ENCODE measurements around the gene ATG2A.

ATG2A gene

DNA sequence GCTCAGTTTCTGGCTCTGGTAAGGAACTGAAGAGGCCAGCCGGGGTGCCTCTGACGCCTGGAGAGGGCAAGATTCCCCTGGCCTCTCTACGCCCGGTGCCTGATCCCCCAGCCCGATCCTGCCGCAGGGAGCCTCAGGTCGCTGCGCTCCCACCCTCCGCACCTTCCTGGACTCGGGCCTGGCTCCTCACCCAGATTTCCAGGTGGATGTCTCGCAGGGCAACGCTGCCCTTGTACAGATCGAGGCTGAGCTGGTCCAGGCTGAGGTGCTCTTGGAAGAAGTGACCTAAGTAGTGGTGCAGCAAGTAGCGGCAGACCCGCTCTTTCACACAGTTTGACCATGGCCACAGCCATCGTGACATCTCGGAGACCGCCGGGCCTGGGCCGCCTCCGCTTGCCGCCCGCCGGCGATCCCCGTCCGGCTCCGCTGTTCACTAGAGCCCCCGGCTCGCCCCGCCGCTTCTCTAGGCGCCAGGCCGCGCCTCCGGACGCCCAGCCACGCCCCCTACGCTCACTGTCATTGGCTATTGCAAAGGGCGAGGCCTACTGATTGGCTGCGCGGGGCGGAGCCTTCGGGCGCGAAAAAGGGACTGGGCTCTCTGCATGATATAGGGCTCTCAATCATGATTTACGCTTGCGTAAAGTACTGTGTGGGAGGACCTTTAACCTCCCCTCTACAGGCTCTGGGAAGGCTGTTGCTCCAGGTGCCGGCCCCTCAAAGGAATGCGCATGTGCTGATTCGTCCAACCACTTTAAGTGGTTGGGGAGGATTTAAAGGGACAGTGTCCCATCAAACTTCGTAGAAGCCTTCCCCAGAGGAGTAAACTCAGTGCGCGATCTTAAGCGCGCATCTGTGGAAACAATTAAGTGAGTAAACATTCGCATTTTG lies at the start of gene ATG2A:
Gene ATG2A, minus strand, starts transcription at position 435 of the 888 bp plus-strand sequence. Its CDS starts 74 bp downstream, at position 361.
- Histone ChIP-seq H3K9ac (ENCODE audit: low read length) (peak within 1 kb of the TSS; percentile 97), H3K27me3 (replicated peaks; ENCODE audit: control insufficient read depth, insufficient read depth, low read length) (no peaks in the 10 kb centered on the region), H3K4me3 (ENCODE audit: low read length) (peak within 1 kb of the TSS; percentile 95), H3K4me1 (ENCODE audit: control insufficient read depth, insufficient read depth, low read length) (peaks cover 19% of the 10 kb centered on the region), H3K9me3 (ENCODE audit: control insufficient read depth, low read length) (no peaks in the 10 kb centered on the region), H3K36me3 (ENCODE audit: control insufficient read depth, insufficient read depth, low read length, severe bottlenecking) (peaks cover 21% of the 10 kb centered on the region)
- peak; percentile 99 for DNase-seq (ENCODE audit: low read depth)

DNA sequence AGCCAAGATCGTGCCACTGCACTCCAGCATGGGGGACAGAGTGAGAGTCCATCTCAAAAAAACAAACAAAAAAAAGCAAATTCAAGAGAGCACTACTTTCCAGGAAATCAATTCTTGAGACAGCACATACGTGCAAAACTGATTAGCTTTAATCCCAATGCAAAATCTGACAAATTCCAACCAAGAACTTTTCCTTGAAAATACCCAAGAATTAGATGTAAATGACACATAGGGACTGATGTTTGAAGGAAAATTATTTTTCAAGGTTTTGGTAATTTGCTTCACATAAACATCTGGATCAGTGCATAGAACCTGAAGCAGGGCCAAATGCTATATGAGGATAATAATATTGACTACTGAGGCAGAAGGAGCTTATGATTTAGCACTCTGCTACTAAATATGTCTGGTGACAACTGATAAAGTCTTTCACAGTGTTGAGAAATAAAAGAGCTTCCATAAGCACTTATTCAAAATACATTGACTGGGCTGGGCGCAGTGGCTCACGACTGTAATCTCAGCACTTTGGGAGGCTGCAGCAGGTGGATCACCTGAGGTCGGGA lies 46.1 kb upstream of the ATG2A start:
- Histone ChIP-seq H3K4me1 (ENCODE audit: control insufficient read depth, insufficient read depth, low read length) (no peaks in the 10 kb centered on the region), H3K4me3 (ENCODE audit: low read length) (no peak overlapping the region), H3K9ac (ENCODE audit: low read length) (no peak overlapping the region), H3K27me3 (replicated peaks; ENCODE audit: control insufficient read depth, insufficient read depth, low read length) (no peaks in the 10 kb centered on the region), H3K9me3 (ENCODE audit: control insufficient read depth, low read length) (no peaks in the 10 kb centered on the region), H3K36me3 (ENCODE audit: control insufficient read depth, insufficient read depth, low read length, severe bottlenecking) (no peaks in the 10 kb centered on the region)
- DNase-seq (ENCODE audit: low read depth): no peak

DNA sequence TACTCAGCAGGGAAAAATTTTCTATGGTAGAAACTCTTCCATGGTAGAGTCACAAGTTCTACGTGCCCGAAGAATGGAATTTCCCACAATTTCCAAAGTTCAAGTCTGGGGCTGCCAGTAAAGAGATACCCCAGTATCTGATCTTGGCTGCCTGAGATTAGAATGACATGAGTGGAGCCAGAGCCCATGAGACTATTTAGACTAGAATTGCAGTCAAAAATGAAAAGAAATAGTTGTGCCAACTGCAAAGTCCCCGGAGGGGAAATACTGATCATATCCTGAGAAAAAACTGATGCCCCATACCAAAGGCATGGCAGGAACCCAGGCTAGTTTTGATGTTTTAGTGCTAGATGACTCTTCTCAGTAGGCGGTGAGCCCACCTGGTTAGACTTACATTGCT lies 43.7 kb upstream of the ATG2A start:
- DNase-seq (ENCODE audit: low read depth): peak; percentile 24
- H3K27me3 ChIP-seq (replicated peaks; ENCODE audit: control insufficient read depth, insufficient read depth, low read length): no peaks in the 10 kb centered on the region
- H3K9ac ChIP-seq (ENCODE audit: low read length): no peak overlapping the region
- no peaks in the 10 kb centered on the region for H3K36me3 ChIP-seq (ENCODE audit: control insufficient read depth, insufficient read depth, low read length, severe bottlenecking)
- H3K4me1 ChIP-seq (ENCODE audit: control insufficient read depth, insufficient read depth, low read length): no peaks in the 10 kb centered on the region
- no peak overlapping the region for H3K4me3 ChIP-seq (ENCODE audit: low read length)
- H3K9me3 ChIP-seq (ENCODE audit: control insufficient read depth, low read length): no peaks in the 10 kb centered on the region

DNA sequence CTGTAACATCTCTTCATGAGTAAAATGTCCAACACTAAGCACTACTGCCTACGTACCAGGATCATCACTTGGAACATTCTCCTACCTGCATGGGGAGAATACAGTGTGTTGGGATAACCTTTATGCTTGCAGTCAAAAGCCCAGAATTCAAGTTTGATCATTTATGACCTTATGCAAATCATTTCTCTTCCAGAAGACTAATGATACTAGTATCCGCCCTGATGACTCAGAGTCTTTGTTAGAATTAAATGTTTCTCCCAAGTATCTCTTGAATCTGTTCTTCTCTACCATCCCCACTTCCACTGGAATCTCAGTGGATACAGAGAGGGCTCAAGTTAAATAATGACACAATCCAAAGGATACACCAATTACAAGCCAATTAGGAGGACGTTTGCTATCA lies 42.5 kb upstream of the ATG2A start:
- Histone ChIP-seq H3K9me3 (ENCODE audit: control insufficient read depth, low read length) (no peaks in the 10 kb centered on the region), H3K4me3 (ENCODE audit: low read length) (no peak overlapping the region), H3K27me3 (replicated peaks; ENCODE audit: control insufficient read depth, insufficient read depth, low read length) (peaks cover 5% of the 10 kb centered on the region), H3K9ac (ENCODE audit: low read length) (no peak overlapping the region), H3K36me3 (ENCODE audit: control insufficient read depth, insufficient read depth, low read length, severe bottlenecking) (no peaks in the 10 kb centered on the region), H3K4me1 (ENCODE audit: control insufficient read depth, insufficient read depth, low read length) (no peaks in the 10 kb centered on the region)
- DNase-seq (ENCODE audit: low read depth): no peak

DNA sequence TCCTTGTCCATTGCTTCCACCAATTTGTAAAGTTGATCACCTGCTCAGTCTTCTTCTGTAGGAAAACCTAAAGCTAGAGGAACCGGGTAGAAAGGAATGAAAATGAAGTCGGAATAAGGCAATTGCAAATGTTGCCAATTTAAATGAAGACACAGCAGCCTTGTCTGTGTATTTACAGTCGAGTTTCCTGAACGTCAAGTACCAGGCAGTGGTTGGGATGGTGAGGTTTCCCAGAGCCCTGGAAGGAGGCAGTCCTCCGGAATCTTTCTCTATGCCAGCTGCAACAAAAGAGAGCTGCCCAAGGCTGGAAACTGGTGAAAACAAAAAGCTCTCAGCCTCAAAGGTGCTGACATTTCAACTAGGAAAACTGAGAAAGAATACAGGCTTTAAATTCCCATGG lies 37.2 kb upstream of the ATG2A start:
- no peak for DNase-seq (ENCODE audit: low read depth)
- H3K9ac ChIP-seq (ENCODE audit: low read length): no peak overlapping the region
- no peak overlapping the region for H3K4me3 ChIP-seq (ENCODE audit: low read length)
- peaks cover 23% of the 10 kb centered on the region for H3K27me3 ChIP-seq (replicated peaks; ENCODE audit: control insufficient read depth, insufficient read depth, low read length)
- no peaks in the 10 kb centered on the region for H3K9me3 ChIP-seq (ENCODE audit: control insufficient read depth, low read length)
- no peaks in the 10 kb centered on the region for H3K36me3 ChIP-seq (ENCODE audit: control insufficient read depth, insufficient read depth, low read length, severe bottlenecking)
- no peaks in the 10 kb centered on the region for H3K4me1 ChIP-seq (ENCODE audit: control insufficient read depth, insufficient read depth, low read length)

DNA sequence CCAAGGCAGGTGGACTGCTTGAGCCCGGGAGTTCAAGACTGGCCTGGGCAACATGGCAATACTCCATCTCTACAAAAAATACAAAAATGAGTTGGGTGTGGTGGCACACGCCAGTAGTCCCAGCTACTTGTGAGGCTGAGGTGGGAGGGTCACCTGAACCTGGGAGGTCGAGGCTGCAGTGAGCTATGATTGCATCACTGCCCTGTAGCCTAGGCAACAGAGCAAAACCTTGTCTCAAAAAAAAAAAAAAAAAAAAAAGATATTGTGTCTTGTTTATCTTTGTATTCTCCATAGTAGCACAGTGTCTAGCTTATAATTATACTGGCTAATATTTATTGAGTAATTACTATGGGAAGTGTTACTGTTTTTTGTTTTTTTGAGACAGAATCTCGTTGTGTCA lies 34.5 kb upstream of the ATG2A start:
- no peaks in the 10 kb centered on the region for H3K4me1 ChIP-seq (ENCODE audit: control insufficient read depth, insufficient read depth, low read length)
- DNase-seq (ENCODE audit: low read depth): no peak
- no peaks in the 10 kb centered on the region for H3K36me3 ChIP-seq (ENCODE audit: control insufficient read depth, insufficient read depth, low read length, severe bottlenecking)
- H3K9ac ChIP-seq (ENCODE audit: low read length): no peak overlapping the region
- no peaks in the 10 kb centered on the region for H3K9me3 ChIP-seq (ENCODE audit: control insufficient read depth, low read length)
- H3K4me3 ChIP-seq (ENCODE audit: low read length): no peak overlapping the region
- H3K27me3 ChIP-seq (replicated peaks; ENCODE audit: control insufficient read depth, insufficient read depth, low read length): peaks cover 23% of the 10 kb centered on the region

DNA sequence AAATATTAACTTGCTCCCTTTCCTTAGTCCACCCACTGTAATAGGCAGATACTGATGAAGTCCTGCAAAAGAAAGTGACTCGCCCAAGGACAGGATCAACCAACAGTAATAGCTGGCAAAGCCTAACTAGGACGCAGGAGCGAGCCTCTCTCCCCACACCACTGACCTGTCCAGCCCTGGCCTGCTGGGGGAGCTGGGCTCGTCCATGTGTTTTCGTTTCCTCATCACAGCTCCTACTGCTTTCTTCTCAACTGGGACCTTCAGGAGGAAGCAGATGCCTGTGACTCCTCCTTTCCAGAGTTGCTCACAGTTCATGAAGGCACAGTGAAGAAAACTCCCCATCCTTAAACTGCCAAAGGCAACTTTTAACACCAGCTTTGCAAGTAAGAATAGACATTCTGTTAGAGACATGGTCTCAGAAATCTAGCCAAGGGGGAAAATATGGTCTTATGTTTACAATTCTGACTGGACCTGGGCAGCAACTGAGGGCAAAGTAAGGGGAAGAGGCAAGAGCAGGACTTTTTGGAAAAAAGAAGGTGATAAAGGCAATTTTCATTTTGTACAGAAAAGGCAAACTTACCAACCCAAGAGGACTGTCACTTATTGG lies 30.3 kb upstream of the ATG2A start:
- peaks cover 9% of the 10 kb centered on the region for H3K27me3 ChIP-seq (replicated peaks; ENCODE audit: control insufficient read depth, insufficient read depth, low read length)
- H3K36me3 ChIP-seq (ENCODE audit: control insufficient read depth, insufficient read depth, low read length, severe bottlenecking): no peaks in the 10 kb centered on the region
- no peak overlapping the region for H3K9ac ChIP-seq (ENCODE audit: low read length)
- no peaks in the 10 kb centered on the region for H3K9me3 ChIP-seq (ENCODE audit: control insufficient read depth, low read length)
- H3K4me1 ChIP-seq (ENCODE audit: control insufficient read depth, insufficient read depth, low read length): no peaks in the 10 kb centered on the region
- no peak overlapping the region for H3K4me3 ChIP-seq (ENCODE audit: low read length)
- DNase-seq (ENCODE audit: low read depth): no peak

DNA sequence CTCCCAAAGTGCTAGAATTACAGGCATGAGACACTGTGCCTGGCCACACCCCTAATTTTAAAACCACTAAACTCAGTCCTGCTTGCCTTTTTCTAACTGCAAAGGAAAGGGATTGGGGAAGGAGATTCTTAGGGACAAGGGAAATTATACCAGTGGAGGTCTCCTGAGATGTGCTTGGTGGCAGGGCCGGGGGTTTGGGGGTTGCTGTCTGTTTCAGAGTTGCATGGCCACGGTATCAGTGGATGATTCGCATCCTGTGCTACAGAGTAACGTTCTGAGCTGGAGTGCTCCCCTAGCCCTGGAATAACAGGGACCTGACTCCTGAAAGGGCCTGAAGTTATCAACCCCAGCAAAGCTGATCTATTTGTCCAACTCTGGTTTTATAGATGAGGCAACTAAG lies 19.5 kb upstream of the ATG2A start:
- DNase-seq (ENCODE audit: low read depth): no peak
- Histone ChIP-seq H3K4me3 (ENCODE audit: low read length) (no peak overlapping the region), H3K9ac (ENCODE audit: low read length) (no peak overlapping the region), H3K27me3 (replicated peaks; ENCODE audit: control insufficient read depth, insufficient read depth, low read length) (no peaks in the 10 kb centered on the region), H3K4me1 (ENCODE audit: control insufficient read depth, insufficient read depth, low read length) (no peaks in the 10 kb centered on the region), H3K9me3 (ENCODE audit: control insufficient read depth, low read length) (no peaks in the 10 kb centered on the region), H3K36me3 (ENCODE audit: control insufficient read depth, insufficient read depth, low read length, severe bottlenecking) (peaks cover 19% of the 10 kb centered on the region)

DNA sequence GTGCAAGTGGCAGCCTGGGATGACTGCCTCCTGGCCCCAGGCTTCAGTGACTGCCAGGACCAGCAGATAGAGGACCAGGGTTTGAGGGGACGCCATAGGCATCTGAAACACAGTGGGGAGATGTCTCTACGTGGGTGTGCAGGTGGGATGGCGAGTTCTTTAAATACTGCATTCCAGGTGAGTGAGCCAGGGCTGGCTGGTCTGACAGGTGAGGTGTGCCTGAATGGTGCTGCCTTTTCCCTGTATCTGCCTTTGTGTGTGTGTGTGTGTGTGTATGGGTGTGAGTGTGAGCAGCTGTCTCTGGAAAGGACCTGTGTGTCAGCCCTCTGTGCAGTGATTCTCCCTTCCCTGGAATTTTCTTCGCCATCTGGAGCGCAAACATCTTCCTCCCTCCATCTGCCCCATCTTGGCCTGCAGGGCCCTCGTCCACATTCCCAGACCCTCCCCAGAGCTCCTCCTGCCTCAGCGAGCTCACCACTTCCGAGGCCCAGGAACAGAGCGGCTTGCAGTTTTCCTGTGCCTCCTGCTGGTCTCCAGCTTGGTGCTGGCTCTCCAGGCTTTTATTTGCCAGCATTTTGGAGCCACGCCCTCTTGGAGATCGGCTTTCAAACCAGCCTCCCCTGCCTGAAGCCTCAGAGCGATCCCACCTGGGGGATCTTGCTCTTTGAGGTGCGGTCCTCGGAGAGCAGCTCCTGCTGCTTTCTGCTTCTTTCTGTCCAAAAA lies 18.5 kb upstream of the ATG2A start, which contains the start of gene GPHA2:
Gene GPHA2, minus strand, starts transcription at position 535 of the 723 bp plus-strand sequence. Its CDS starts 433 bp downstream, at position 102.
- Histone ChIP-seq H3K4me1 (ENCODE audit: control insufficient read depth, insufficient read depth, low read length) (no peaks in the 10 kb centered on the region), H3K9me3 (ENCODE audit: control insufficient read depth, low read length) (no peaks in the 10 kb centered on the region), H3K36me3 (ENCODE audit: control insufficient read depth, insufficient read depth, low read length, severe bottlenecking) (peaks cover 29% of the 10 kb centered on the region), H3K27me3 (replicated peaks; ENCODE audit: control insufficient read depth, insufficient read depth, low read length) (no peaks in the 10 kb centered on the region), H3K4me3 (ENCODE audit: low read length) (no peak within 1 kb of the TSS), H3K9ac (ENCODE audit: low read length) (no peak within 1 kb of the TSS)
- peak; percentile 33 for DNase-seq (ENCODE audit: low read depth)

DNA sequence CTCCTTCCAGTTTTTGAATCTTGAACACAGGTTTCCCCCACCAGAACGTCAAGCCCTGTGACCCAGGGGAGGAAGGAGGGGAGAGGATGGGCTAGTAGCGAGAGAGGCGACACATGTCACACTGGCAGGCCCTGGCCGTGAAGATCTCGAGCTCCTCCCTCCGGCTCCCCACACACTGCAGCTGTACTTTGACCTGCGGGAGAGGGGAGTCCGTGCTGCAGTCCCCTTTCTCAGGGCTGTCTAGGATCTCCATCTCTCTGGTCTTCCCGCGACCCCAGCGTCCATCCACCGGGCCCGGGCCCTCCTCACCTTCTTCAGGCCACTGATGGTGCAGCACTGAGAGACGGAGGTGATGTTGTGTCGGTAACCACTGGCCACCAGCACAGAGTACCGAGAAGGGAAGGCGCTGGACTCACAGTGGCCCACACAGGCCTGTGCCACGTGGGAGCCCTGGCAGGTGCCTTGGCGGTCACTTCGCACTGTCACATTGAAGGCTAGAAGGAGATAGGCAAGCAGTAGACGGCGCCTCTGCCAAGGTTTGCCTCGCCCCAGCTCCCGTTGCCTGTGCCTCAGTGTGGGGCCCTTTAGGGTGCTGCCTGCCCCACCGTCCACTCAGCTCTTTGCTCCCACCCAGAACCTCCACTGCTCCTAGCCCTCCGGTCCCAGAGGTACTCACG lies 17.8 kb upstream of the ATG2A start:
- Histone ChIP-seq H3K4me3 (ENCODE audit: low read length) (no peak overlapping the region), H3K9ac (ENCODE audit: low read length) (no peak overlapping the region), H3K4me1 (ENCODE audit: control insufficient read depth, insufficient read depth, low read length) (no peaks in the 10 kb centered on the region), H3K36me3 (ENCODE audit: control insufficient read depth, insufficient read depth, low read length, severe bottlenecking) (peaks cover 34% of the 10 kb centered on the region), H3K9me3 (ENCODE audit: control insufficient read depth, low read length) (no peaks in the 10 kb centered on the region), H3K27me3 (replicated peaks; ENCODE audit: control insufficient read depth, insufficient read depth, low read length) (no peaks in the 10 kb centered on the region)
- no peak for DNase-seq (ENCODE audit: low read depth)

Data from adipocyte (in vitro differentiated cells).